Activated CD4-positive, alpha-beta T cell treated with anti-CD3 and anti-CD28 coated beads for 4 hours (primary cell): ENCODE results near the gene KCND3.

Experiments
- DNase-seq, 2 donors: peaks; one replicate each; pipeline ENCODE4 v3.0.0-alpha.2; 2020

KCND3 gene

GRCh38 chr1:111989531-111990025 lies at the start of gene KCND3:
KCND3 (minus strand) TSS chr1:111989668.
- DNase-seq = no peak

- DNase-seq = no peak
Measured at GRCh38 chr1:112034277-112034676, 44.8 kb upstream of the KCND3 start.

GRCh38 chr1:112033439-112034120 lies 44.1 kb upstream of the KCND3 start:
- DNase-seq = no peak

- DNase-seq = no peak
Measured at GRCh38 chr1:112030157-112030556, 40.7 kb upstream of the KCND3 start.

GRCh38 chr1:112027696-112028095 lies 38.2 kb upstream of the KCND3 start:
- no peak for DNase-seq

- DNase-seq = no peak
Measured at GRCh38 chr1:112026501-112026900, 37.0 kb upstream of the KCND3 start.

- DNase-seq = no peak
Measured at GRCh38 chr1:112026016-112026415, 36.5 kb upstream of the KCND3 start.

GRCh38 chr1:112021263-112021662 lies 31.8 kb upstream of the KCND3 start:
- DNase-seq = no peak

- DNase-seq = no peak
Measured at GRCh38 chr1:112017183-112017582, 27.7 kb upstream of the KCND3 start.

GRCh38 chr1:112012823-112013222 lies 23.4 kb upstream of the KCND3 start:
- no peak for DNase-seq

GRCh38 chr1:112011202-112011601 lies 21.7 kb upstream of the KCND3 start:
- no peak for DNase-seq

- DNase-seq = no peak
Measured at GRCh38 chr1:112007169-112007568, 17.7 kb upstream of the KCND3 start.

- no peak for DNase-seq
Measured at GRCh38 chr1:112006416-112007025, 17.1 kb upstream of the KCND3 start.

- no peak for DNase-seq
Measured at GRCh38 chr1:112004076-112004475, 14.6 kb upstream of the KCND3 start.

- DNase-seq = no peak
Measured at GRCh38 chr1:112002514-112002913, 13.0 kb upstream of the KCND3 start.

- DNase-seq = no peak
Measured at GRCh38 chr1:112001436-112001835, 12.0 kb upstream of the KCND3 start.

- DNase-seq = no peak
Measured at GRCh38 chr1:112000048-112000447, 10.6 kb upstream of the KCND3 start.

- no peak for DNase-seq
Measured at GRCh38 chr1:111998332-111998731, 8.9 kb upstream of the KCND3 start.

GRCh38 chr1:111992476-111992875 lies 3.0 kb upstream of the KCND3 start:
- DNase-seq = no peak

GRCh38 chr1:111990878-111991718 lies 1.6 kb upstream of the KCND3 start:
- DNase-seq = no peak

GRCh38 chr1:111990026-111990877 lies 784 bp upstream of the KCND3 start:
- DNase-seq = no peak

GRCh38 chr1:111988743-111989453 lies 570 bp downstream of the KCND3 start:
- peak in 1 of 2 donors; percentile 3 for DNase-seq
